Measurements from ENCODE around the gene TRIM14.

The TRIM14 gene

DNA sequence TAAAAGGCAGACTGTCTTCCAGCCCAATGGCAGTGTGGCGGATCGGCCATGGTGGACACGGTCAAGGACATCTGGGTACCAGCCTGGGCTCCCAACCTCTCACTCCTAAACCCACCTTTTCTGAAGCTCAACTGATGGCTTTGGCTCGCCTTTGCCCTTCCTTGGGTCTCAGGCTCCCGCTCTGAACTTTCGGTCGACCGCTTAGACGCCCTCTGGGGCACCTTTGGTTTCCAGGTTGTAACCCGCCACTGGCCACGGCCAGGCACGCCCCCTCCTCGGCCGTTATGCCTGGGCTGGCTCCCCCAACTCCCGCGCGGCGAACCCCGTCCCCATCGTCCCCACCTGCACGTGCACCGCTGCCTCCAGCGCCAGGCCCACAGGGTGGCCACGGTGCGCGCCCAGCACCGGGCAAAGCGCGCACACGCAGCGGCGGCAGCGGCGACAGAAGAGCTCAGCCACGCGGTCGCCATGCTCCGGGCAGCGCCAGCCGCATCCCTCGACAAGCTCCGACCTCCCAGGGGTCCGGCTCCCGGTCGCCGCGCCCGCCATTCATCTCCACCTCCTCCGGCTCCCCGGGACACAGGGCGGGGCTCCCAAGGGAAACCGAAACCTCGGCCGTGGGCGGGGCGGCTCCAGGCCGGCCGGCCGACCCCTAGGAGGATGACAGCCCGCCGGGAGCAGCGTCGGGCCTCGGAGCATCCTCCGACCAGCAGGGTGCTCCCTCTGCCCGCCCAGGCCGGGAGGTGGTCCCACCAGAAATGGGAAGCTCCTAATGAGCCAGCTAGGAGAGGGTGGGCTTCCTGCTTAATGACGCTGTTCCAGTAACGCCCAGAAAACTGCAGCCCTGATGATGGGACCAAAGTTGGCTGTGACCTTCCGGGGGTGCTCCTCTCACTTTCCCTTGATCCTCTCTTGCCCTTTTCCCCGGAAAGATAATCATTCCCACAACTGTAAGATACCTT, at the start of gene TRIM14:
Gene TRIM14 (minus strand): TSS at position 583 of the 962 bp plus-strand sequence. CDS start 34 bp downstream, at position 549.
- peak; percentile 70 to 77 for DNase-seq

GRCh38 chr9:98168153-98168780, 49.2 kb upstream of the TRIM14 start:
- DNase-seq: no peak

DNA sequence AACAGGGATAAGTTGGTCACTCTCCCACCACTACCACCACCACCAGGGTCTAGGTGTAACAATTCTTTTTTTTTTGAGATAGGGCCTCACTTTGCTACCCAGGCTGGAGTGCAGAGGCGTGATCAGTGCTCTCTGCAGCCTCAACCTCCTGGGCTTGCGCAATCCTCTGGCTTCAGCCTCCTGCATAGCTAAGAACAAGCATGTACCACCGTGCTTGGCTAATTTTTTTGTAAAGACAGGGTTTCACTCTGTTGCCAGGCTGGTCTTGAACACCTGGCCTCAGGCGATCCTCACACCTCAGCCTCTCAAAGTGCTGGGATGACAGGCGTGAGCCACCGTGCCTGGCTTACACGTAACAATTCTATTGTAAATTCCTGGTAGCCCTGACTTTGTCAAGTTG, 45.9 kb upstream of the TRIM14 start:
- DNase-seq: no peak

DNA sequence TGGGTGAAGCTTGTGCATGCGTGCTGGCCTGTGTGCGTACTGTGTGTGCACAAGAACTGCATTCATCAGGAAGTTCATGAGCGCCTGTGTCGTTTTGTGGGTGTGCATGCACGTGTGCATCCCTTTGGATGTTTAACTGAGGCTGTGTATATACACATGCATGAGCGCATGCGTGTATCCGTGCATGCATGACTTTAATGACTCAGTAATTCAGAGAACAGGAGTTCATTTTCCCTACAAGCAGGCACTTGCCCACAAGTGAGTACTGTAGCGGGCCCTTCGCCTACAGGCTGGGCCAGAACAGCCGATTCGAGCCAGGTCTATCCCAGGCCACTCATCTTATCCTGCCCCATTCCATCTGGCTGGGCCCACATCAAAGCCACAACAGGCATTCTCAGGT, 43.6 kb upstream of the TRIM14 start:
- DNase-seq: no peak

DNA sequence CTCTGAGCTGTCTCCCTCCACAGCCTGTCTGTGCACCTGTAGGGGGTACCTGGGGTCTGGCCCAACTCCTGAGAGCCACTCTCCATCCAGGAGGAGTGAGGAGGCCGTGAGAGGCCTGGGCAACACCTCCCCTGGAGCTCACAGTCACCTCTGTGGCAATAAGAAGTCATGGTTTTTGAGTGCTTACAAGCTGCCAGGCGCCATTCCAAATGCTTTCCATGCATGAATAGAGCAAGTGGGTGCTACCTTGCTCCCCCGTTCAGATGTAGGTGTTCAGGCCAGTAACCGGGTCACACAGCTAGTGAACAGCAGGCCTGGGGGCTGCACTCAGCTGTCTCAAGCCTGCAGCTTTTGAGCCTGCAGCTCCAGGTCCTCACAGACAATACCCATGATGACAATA, 42.8 kb upstream of the TRIM14 start:
- DNase-seq: no peak

- no peak for DNase-seq
Observed at GRCh38 chr9:98159790-98160189, 40.8 kb upstream of the TRIM14 start.

GRCh38 chr9:98159301-98159700, 40.3 kb upstream of the TRIM14 start:
- DNase-seq: no peak

DNA sequence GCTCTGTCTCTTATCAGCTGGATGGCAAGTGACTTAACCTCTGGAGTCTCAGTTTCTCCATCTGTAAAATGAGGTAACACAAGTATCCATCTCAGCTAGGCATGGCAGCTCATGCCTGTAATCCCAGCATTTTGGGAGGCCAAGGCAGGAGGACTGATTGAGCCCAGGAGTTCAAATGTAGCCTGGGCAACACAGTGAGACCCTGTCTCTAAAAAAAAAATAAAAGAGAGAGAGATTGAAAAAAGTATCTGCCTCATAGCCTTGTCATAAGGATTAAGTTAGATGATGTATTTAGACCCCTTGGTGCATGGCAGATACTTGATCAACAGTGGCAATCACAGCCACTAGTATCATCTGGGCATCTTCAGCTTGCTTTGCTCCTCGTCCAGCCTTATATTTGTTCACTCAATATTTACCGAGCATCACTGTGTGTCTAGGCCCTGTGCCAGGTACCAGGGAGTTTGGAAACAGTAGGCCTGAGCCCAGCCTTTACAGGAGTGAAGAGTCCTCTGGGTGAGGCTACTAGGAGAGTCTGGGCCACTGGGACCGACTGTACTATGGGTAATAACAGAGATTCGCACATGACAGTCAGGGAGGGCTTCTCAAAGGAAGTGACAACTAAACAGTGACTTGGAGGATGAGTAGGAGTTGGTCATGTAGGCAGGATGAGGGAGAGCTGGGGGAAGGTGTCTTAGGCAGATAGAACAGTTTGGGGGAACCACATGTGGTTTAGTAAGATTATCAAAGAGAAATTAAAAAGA, 39.2 kb upstream of the TRIM14 start:
- no peak for DNase-seq

DNA sequence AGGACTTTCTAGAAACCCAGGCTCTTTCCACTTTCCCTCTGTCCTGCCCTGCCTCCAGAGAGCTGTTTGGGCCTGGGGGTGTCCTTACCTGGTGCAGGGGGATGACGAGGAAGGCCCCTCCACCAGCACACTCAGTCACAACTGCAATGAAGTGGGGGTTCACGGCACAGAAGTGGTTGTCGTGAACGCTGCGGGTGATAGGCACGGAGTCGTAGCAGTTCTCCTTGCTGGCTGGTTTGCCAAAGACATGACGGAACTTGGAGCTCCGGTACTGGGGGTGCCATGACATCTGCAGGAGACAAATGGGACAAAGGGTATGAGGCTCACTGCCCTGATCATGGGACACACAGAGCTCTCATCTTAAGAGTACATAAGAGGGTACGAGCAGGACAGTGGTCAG, 38.4 kb upstream of the TRIM14 start:
- no peak for DNase-seq

DNA sequence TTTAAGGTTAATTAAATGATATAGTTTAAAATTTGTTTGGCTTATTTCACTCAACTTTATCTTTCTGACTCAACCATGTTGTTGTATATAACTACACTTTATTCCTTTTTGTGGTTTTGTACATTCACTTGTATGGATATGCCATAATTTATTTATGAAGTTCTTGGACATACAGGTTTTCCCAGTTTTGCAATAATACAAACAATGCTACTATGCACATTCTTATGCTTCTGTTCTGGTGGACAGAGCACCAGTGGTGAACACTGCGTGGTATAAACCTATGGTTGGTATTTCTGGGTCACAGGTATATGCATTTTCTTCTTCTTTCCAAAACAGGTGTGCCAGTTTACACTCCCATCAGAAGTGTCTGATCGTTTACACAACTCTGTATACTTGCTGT, 35.7 kb upstream of the TRIM14 start:
- DNase-seq: no peak

GRCh38 chr9:98152526-98152925, 33.5 kb upstream of the TRIM14 start:
- no peak for DNase-seq

DNA sequence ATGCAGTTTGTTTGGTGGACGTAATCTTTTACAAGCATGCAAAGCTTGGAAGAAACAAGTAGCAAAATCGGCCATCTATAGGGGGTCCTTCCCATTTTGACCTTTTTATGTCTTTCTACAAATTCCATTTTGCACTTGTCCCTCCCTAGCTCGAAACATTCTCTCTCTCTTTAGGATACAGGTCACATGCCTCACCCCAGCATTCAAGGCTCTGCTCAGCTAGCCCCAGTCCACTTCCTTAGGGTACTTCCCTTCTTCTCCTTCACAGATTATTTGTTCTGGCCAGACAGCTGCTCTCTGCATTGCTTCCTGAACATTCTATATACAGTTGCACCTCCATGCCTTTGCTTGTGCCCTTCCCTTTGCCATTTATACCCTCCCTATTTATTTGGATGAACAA, 31.7 kb upstream of the TRIM14 start:
- no peak for DNase-seq

GRCh38 chr9:98150164-98150563, 31.1 kb upstream of the TRIM14 start:
- DNase-seq: no peak

DNA sequence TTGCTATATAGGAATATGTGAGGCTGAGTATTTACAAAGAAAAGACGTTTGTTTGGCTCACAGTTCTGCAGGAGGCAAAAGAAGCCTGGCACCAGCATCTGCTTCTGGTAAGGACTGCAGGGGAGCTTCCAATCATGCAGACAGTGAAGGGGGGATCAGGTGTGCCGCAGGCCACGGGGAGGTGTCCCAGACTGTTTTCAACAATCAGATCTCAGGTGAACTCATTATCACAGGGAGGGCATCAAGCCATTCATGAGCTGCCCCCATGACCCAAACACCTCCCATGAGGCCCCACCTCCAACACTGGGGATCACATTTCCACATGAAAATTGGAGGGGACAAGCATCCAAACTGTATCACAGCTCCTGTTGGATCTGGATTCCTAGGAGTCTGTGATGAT, 30.4 kb upstream of the TRIM14 start:
- no peak for DNase-seq

GRCh38 chr9:98148486-98148885, 29.5 kb upstream of the TRIM14 start:
- DNase-seq: no peak

DNA sequence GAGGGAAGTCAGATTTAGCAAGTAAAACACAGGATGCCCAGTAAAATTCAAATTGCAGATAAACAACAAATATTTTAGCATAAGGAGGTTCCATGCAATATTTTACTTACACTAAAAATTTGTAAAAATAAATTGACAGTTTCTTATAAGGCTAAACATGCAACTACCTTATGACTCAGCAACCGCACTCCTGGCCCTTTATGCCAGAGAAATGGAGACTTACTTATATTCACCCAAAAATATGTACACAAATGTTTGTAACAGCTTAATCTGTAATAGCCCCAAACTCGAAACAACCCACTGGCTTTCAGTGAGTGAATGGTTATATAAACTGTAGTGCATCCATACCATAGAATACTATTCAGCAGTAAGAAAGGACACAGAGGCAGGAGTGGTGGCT, 28.6 kb upstream of the TRIM14 start:
- DNase-seq: no peak

DNA sequence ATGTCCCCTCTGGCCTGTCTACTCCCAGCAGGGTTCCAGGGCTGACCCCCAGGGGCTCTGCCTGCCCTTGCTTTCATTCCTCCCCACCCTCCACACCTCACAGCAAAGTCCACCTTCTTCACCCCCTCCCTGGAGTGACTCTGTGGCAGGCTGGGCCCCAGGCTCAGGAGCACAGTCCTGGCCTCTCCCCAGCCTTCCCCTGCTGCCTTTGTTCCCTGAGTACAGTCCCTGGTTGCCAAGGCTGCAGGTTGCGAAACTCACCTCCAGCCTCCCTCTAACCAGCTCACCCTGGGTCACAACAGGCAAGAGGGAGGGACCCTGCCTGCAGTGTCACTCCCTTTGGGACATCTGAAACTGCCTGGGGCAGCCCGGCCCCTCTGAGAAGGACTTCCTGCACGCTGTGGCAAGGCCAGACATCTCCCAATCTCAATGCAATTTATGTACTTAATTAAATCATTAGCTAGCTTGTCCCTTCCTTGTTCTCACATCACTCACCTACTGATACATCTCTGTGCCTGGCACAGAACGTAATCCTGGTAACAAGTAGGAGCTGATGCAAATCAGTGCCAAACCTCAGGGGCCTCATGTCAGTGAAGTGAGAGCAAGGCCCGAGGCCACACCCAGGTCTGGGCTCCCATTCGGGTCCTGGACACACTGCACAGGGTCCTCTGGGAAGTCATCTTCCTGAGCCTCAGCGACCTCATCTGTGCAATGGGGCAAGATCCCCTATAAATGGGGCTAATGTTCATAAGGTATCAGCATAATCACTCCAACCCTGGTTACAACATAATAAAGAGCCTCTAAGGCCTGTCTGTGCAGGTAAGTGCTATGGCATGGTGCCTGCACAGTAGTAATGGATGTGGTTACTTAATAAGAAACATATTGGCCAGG, 27.3 kb upstream of the TRIM14 start:
- no peak for DNase-seq

DNA sequence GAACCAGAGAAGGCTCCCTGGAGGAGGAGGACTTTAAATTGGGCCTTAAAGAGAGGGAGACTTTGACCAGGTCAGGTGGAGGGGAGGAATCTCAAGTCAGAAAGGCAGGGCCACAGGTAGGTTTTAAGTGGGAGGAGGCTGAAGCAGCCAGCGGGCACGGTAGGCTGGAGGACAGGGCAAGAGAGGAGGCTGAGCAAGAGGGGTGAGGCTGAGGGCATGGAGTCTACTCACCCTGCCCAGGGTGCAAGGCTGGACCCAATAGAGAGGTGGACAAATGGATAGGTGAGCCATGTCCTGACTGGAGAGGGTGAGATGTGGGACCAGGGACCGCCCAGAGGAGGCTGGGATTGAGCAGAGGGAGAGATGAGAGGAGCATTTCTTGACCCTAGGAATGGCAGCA, 25.6 kb upstream of the TRIM14 start:
- DNase-seq: no peak

- DNase-seq: no peak
Observed at GRCh38 chr9:98144076-98144475, 25.1 kb upstream of the TRIM14 start.

GRCh38 chr9:98142925-98143481, 24.0 kb upstream of the TRIM14 start:
- no peak for DNase-seq

GRCh38 chr9:98142182-98142907, 23.3 kb upstream of the TRIM14 start:
- DNase-seq: no peak
